Central memory CD4-positive, alpha-beta T cell (primary cell): ENCODE results near the gene SIGLEC12.
"Not testable (repeated sequence)": the region's sequence is repeated elsewhere in the genome, so short reads cannot be mapped to it uniquely, and the experiment has no call there.

Experiments
- DNase-seq: peaks from one replicate; pipeline ENCODE4 v3.0.0; 2022

The SIGLEC12 gene

GRCh38 chr19:51479531-51480331, 21.9 kb downstream of the SIGLEC12 start:
- no peak for DNase-seq

GRCh38 chr19:51478381-51479234, 23.0 kb downstream of the SIGLEC12 start, which contains the start of gene CEACAM18:
Gene CEACAM18 (plus strand): TSS chr19:51478539.
- no peak for DNase-seq

- no peak for DNase-seq
Observed at GRCh38 chr19:51477344-51477743, 24.3 kb downstream of the SIGLEC12 start.

- DNase-seq, result no peak
Observed at GRCh38 chr19:51476164-51476563, 25.4 kb downstream of the SIGLEC12 start.

GRCh38 chr19:51473009-51473707, 28.4 kb downstream of the SIGLEC12 start:
- peak; percentile 51 for DNase-seq

- no peak for DNase-seq
Observed at GRCh38 chr19:51472607-51473006, 29.0 kb downstream of the SIGLEC12 start.

GRCh38 chr19:51471527-51471926, 30.1 kb downstream of the SIGLEC12 start:
- DNase-seq, result no peak

GRCh38 chr19:51470966-51471365, 30.6 kb downstream of the SIGLEC12 start:
- DNase-seq, result no peak

- no peak for DNase-seq
Observed at GRCh38 chr19:51469629-51470028, 32.0 kb downstream of the SIGLEC12 start.

- no peak for DNase-seq
Observed at GRCh38 chr19:51469162-51469561, 32.4 kb downstream of the SIGLEC12 start.

- no peak for DNase-seq
Observed at GRCh38 chr19:51468545-51468920, 33.1 kb downstream of the SIGLEC12 start.

- no peak for DNase-seq
Observed at GRCh38 chr19:51467864-51468544, 33.6 kb downstream of the SIGLEC12 start.

GRCh38 chr19:51466723-51467122, 34.9 kb downstream of the SIGLEC12 start:
- DNase-seq, result no peak

GRCh38 chr19:51463976-51464581, 37.5 kb downstream of the SIGLEC12 start:
- DNase-seq, result not testable (repeated sequence)

- no peak for DNase-seq
Observed at GRCh38 chr19:51462681-51463080, 38.9 kb downstream of the SIGLEC12 start.

- no peak for DNase-seq
Observed at GRCh38 chr19:51462276-51462675, 39.3 kb downstream of the SIGLEC12 start.

- DNase-seq, result no peak
Observed at GRCh38 chr19:51461723-51462161, 39.9 kb downstream of the SIGLEC12 start.

- DNase-seq, result no peak
Observed at GRCh38 chr19:51460164-51460992, 41.2 kb downstream of the SIGLEC12 start.

- DNase-seq, result no peak
Observed at GRCh38 chr19:51458899-51459505, 42.6 kb downstream of the SIGLEC12 start.

GRCh38 chr19:51458051-51458645, 43.5 kb downstream of the SIGLEC12 start, which contains the start of gene SIGLEC8:
Gene SIGLEC8 (minus strand): TSS chr19:51458454. CDS start chr19:51458387, 67 bp downstream.
- no peak for DNase-seq
